Ishikawa (cell line): ENCODE measurements around the gene TMPRSS6.
A peak's percentile ranks its signal among the peaks of the same experiment; 100 is the strongest.

Experiments
- CEBPB ChIP-seq: IDR thresholded peaks from 2 replicates; pipeline ENCODE4 v1.6.1; 2012
- CREB1 ChIP-seq: IDR thresholded peaks from 2 replicates; pipeline ENCODE4 v1.6.1; 2012; ENCODE audit warnings: low read depth
- EGR1 ChIP-seq: IDR thresholded peaks from 2 replicates; pipeline ENCODE4 v1.6.1; 2012
- EP300 ChIP-seq: IDR thresholded peaks from 2 replicates; pipeline ENCODE4 v1.6.1; 2012; ENCODE audit warnings: borderline replicate concordance
- FOXM1 ChIP-seq: IDR thresholded peaks from 2 replicates; pipeline ENCODE4 v1.6.1; 2012; ENCODE audit warnings: low read depth, borderline replicate concordance
- MAX ChIP-seq: IDR thresholded peaks from 2 replicates; pipeline ENCODE4 v1.6.1; 2012
- NFIC ChIP-seq: IDR thresholded peaks from 2 replicates; pipeline ENCODE4 v1.6.1; 2012
- RAD21 ChIP-seq: IDR thresholded peaks from 2 replicates; pipeline ENCODE4 v1.6.1; 2012; ENCODE audit warnings: low read depth
- TAF1 ChIP-seq: IDR thresholded peaks from 2 replicates; pipeline ENCODE4 v1.6.1; 2012; ENCODE audit warnings: low read depth, mild to moderate bottlenecking
- TCF12 ChIP-seq: IDR thresholded peaks from 2 replicates; pipeline ENCODE4 v1.6.1; 2012; ENCODE audit warnings: low read depth
- TEAD4 ChIP-seq: IDR thresholded peaks from 2 replicates; pipeline ENCODE4 v1.6.1; 2012
- USF1 ChIP-seq: IDR thresholded peaks from 2 replicates; pipeline ENCODE4 v1.6.1; 2012
- YY1 ChIP-seq: IDR thresholded peaks from 2 replicates; pipeline ENCODE4 v1.6.1; 2012; ENCODE audit warnings: low read depth
- ZBTB7A ChIP-seq: IDR thresholded peaks from 2 replicates; pipeline ENCODE4 v1.6.1; 2012; ENCODE audit warnings: low read depth
- TF ChIP-seq, protein P1 (sequence below): IDR thresholded peaks from 2 replicates; pipeline ENCODE4 v1.6.1; 2012; ENCODE audit warnings: low read depth, mild to moderate bottlenecking

Gene TMPRSS6

DNA sequence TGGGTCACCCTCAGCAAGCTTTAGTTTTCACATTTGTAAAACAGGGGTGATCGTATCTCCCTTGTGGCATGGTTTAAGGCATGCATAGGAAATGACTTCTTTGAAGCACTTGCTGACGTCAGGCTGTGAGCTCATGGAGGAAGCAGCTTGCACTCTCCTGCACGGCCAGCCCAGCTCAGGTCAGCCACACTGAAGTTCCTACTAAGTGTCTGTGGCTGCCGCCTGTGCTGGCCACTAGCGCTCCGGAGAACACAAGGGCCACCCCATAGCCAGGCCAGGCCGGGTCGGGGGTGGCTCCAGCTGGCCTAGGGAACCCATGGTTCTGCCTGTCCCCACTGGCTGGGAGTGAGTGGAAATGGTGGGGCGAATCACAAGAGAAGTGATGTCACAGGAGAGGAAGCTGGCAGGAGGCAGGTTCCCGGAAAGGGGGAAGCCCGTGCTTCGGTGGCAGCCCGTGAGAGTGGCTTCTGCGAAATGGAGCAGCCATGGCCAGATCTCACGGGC, 29.8 kb downstream of the TMPRSS6 start:
- TF ChIP-seq FOXM1 (no peak), RAD21 (no peak), TCF12 (no peak), YY1 (no peak), CEBPB (no peak), TAF1 (no peak), NFIC (no peak), EP300 (no peak), USF1 (no peak), TEAD4 (no peak), ZBTB7A (no peak), EGR1 (no peak), CREB1 (no peak), MAX (no peak)
- TF ChIP-seq, protein P1, sequence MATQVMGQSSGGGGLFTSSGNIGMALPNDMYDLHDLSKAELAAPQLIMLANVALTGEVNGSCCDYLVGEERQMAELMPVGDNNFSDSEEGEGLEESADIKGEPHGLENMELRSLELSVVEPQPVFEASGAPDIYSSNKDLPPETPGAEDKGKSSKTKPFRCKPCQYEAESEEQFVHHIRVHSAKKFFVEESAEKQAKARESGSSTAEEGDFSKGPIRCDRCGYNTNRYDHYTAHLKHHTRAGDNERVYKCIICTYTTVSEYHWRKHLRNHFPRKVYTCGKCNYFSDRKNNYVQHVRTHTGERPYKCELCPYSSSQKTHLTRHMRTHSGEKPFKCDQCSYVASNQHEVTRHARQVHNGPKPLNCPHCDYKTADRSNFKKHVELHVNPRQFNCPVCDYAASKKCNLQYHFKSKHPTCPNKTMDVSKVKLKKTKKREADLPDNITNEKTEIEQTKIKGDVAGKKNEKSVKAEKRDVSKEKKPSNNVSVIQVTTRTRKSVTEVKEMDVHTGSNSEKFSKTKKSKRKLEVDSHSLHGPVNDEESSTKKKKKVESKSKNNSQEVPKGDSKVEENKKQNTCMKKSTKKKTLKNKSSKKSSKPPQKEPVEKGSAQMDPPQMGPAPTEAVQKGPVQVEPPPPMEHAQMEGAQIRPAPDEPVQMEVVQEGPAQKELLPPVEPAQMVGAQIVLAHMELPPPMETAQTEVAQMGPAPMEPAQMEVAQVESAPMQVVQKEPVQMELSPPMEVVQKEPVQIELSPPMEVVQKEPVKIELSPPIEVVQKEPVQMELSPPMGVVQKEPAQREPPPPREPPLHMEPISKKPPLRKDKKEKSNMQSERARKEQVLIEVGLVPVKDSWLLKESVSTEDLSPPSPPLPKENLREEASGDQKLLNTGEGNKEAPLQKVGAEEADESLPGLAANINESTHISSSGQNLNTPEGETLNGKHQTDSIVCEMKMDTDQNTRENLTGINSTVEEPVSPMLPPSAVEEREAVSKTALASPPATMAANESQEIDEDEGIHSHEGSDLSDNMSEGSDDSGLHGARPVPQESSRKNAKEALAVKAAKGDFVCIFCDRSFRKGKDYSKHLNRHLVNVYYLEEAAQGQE, result no peak

DNA sequence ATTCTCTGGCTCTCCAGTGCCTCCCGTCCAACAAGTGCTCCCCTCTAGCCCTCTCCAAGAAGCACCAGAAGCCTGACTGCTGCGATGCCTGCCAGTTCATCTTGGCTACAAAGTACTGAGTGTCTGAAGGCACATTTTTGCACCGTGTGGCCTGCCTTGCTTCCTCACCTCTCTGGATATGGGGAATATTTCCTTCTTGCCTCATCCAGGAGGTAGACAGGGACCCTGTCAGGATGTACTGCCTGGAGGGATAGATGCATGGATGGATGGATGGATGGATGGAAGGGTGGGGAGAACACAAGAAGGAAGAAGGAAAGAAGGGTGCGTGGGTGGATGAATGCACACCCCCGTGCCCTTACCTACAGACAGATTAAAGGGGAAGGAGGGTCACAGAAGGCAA, 30.4 kb downstream of the TMPRSS6 start:
- TF ChIP-seq FOXM1 (no peak), EGR1 (no peak), TEAD4 (no peak), ZBTB7A (no peak), EP300 (no peak), CEBPB (no peak), TCF12 (no peak), MAX (no peak), CREB1 (no peak), RAD21 (no peak), TAF1 (no peak)

- TF ChIP-seq RAD21 (peak; percentile 69), FOXM1 (no peak)
These were observed 31.6 kb downstream of the TMPRSS6 start for GRCh38 chr22:37077802-37078448.

GRCh38 chr22:37075822-37076433, 33.6 kb downstream of the TMPRSS6 start:
- TF ChIP-seq EGR1 (no peak), CEBPB (no peak), TCF12 (no peak), YY1 (no peak), EP300 (no peak), TAF1 (no peak), RAD21 (no peak), MAX (no peak), FOXM1 (no peak)

DNA sequence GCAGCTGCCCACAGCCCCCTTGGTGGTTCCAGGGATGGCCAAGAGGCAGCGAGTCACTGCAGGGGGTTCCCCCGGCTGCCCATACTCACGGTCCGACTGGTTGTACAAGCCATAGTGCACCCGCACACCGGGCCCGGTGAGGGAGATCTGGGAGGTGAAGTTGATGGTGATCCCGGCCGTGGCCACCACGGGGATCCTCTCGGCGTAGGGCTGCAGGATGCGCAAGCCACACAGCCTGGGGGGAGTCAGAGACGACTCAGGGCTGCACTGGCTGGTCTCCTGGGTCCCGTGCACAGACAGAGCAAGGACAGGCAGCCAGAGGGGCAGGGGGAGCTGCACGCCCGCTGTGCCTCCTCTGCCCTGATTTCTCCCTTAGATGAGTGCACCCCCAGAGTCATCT, 34.5 kb downstream of the TMPRSS6 start:
- TF ChIP-seq EGR1 (no peak), CEBPB (no peak), CREB1 (no peak), YY1 (no peak), FOXM1 (no peak), ZBTB7A (no peak), TEAD4 (no peak)

- no peak for TF ChIP-seq EGR1
- no peak for TF ChIP-seq EP300
- no peak for TF ChIP-seq NFIC
- no peak for TF ChIP-seq RAD21
- TF ChIP-seq, protein P1, result no peak
These were observed 35.0 kb downstream of the TMPRSS6 start for GRCh38 chr22:37074537-37074936.

GRCh38 chr22:37072673-37073072, 36.8 kb downstream of the TMPRSS6 start:
- TF ChIP-seq NFIC (no peak), RAD21 (no peak), TAF1 (no peak), USF1 (no peak), FOXM1 (no peak), EP300 (no peak), TEAD4 (no peak), CREB1 (no peak), YY1 (no peak), MAX (no peak), CEBPB (no peak), ZBTB7A (no peak), EGR1 (no peak)
- TF ChIP-seq, protein P1, result no peak
